GM20431 (cell line): ENCODE data around the gene HSD3B7.

Experiments used
- in situ Hi-C: fragments of 300-500 bp; cut with MseI, MboI; formaldehyde crosslinking; loops from one replicate; pipeline ENCODE4 v1.15.0; 2020; ENCODE audit warnings: low sequenced_read_pairs; ENCODE audit not compliant: unreplicated experiment

Gene HSD3B7

GRCh38 chr16:30956601-30957455, 28.2 kb upstream of the HSD3B7 start:
- in situ Hi-C loops: no loop called here

GRCh38 chr16:30957456-30958174, 27.4 kb upstream of the HSD3B7 start, which contains the start of gene SETD1A:
SETD1A (plus strand) TSS chr16:30957754; CDS start chr16:30958732, 978 bp downstream.
- in situ Hi-C loops: no loop called here

GRCh38 chr16:30958175-30959079, 26.6 kb upstream of the HSD3B7 start:
- in situ Hi-C loops: no loop called here

- in situ Hi-C loops: no loop called here
Observed at GRCh38 chr16:30961384-30961783, 23.6 kb upstream of the HSD3B7 start.

- in situ Hi-C loops: no loop called here
Observed at GRCh38 chr16:30963925-30964511, 21.0 kb upstream of the HSD3B7 start.

GRCh38 chr16:30964574-30965226, 20.3 kb upstream of the HSD3B7 start:
- in situ Hi-C loops: no loop called here

GRCh38 chr16:30965436-30965835, 19.6 kb upstream of the HSD3B7 start:
- in situ Hi-C loops: no loop called here

GRCh38 chr16:30966033-30966619, 18.9 kb upstream of the HSD3B7 start:
- in situ Hi-C loops: no loop called here

- in situ Hi-C loops: no loop called here
Observed at GRCh38 chr16:30967795-30968194, 17.2 kb upstream of the HSD3B7 start.

GRCh38 chr16:30969246-30969842, 15.7 kb upstream of the HSD3B7 start:
- in situ Hi-C loops: no loop called here

GRCh38 chr16:30971298-30971697, 13.7 kb upstream of the HSD3B7 start:
- in situ Hi-C loops: no loop called here

- in situ Hi-C loops: no loop called here
Observed at GRCh38 chr16:30972872-30973271, 12.1 kb upstream of the HSD3B7 start.

GRCh38 chr16:30974348-30974747, 10.7 kb upstream of the HSD3B7 start:
- in situ Hi-C loops: no loop called here

GRCh38 chr16:30976486-30976885, 8.5 kb upstream of the HSD3B7 start:
- in situ Hi-C loops: loop anchor here (25.0 kb wide), 1 partner anchor 461 kb away; the partner anchor contains the start of genes COX6A2 and ZNF843

GRCh38 chr16:30977502-30977901, 7.5 kb upstream of the HSD3B7 start:
- in situ Hi-C loops: loop anchor here (25.0 kb wide), 1 partner anchor 460 kb away; the partner anchor contains the start of genes COX6A2 and ZNF843

- in situ Hi-C loops: loop anchor here (25.0 kb wide), 1 partner anchor 458 kb away; the partner anchor contains the start of genes COX6A2 and ZNF843
Observed at GRCh38 chr16:30979170-30980022, 5.6 kb upstream of the HSD3B7 start.

- in situ Hi-C loops: loop anchor here (25.0 kb wide), 1 partner anchor 457 kb away; the partner anchor contains the start of genes COX6A2 and ZNF843
Observed at GRCh38 chr16:30980023-30980371, 5.0 kb upstream of the HSD3B7 start.
